Testis (tissue), 2 donors: ENCODE measurements around the gene BOLL.

Experiments
- POLR2A ChIP-seq: fragments of 450-650 bp; IDR thresholded peaks from one replicate; pipeline ENCODE4 v1.6.1; 2017; ENCODE audit warnings: antibody characterized with exemption, mild to moderate bottlenecking, moderate library complexity
- TF ChIP-seq, protein P1 (sequence below), 3 experiments: fragments of 450-650 bp in 2 of 3; fragments of 200-600 bp in 1 of 3; sonication (generic) in 1 of 3; IDR thresholded peaks; one replicate each; pipeline ENCODE4 v1.5.1; 2016 to 2019; ENCODE audit warnings: antibody characterized with exemption in 3 of 3, mild to moderate bottlenecking in 2 of 3, moderate library complexity in 1 of 3

DNA sequence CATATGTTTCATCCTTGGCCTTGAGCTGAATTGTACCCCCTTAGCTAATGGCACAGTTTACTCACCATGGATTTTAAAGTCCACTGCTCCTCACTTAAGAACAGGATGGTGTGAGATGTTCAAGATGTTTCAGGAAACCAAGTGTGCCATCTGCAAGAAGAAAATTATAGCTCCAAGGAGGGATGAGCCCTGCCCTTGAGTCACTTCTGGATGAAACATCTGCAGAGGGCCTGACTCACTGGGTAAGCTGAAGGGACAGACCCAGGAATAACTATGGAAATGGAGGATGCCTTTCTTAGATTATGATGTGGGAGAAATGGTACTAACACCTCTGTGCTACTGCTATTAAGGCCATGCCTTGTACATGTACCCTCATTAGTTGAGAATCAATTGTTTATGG lies 73.5 kb downstream of the BOLL start:
- TF ChIP-seq, protein P1, sequence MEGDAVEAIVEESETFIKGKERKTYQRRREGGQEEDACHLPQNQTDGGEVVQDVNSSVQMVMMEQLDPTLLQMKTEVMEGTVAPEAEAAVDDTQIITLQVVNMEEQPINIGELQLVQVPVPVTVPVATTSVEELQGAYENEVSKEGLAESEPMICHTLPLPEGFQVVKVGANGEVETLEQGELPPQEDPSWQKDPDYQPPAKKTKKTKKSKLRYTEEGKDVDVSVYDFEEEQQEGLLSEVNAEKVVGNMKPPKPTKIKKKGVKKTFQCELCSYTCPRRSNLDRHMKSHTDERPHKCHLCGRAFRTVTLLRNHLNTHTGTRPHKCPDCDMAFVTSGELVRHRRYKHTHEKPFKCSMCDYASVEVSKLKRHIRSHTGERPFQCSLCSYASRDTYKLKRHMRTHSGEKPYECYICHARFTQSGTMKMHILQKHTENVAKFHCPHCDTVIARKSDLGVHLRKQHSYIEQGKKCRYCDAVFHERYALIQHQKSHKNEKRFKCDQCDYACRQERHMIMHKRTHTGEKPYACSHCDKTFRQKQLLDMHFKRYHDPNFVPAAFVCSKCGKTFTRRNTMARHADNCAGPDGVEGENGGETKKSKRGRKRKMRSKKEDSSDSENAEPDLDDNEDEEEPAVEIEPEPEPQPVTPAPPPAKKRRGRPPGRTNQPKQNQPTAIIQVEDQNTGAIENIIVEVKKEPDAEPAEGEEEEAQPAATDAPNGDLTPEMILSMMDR (IDR thresholded peaks at IDR 0.05) = no peak
- no peak for TF ChIP-seq POLR2A
